Thoracic aorta (tissue), 2 donors: ENCODE results near the gene MYH6. TPM values are rescaled to one million over a fixed set of nuclear protein-coding genes. Genes with fewer than 3 reads are reported as not detected.

ENCODE experiments used
- ATAC-seq: fragments of 150-250 bp; one replicate; pipeline ENCODE4 v1.8.0; 2017; ENCODE audit warnings: low read depth; ENCODE audit not compliant: insufficient number of reproducible peaks, low FRiP score
- DNase-seq: peaks from one replicate; pipeline ENCODE4 v3.0.0-alpha.2; 2020; ENCODE audit warnings: low spot score
- H3K27ac ChIP-seq, 2 donors: fragments of 200-600 bp; sonication (generic); 1 replicate in 1 of 2; 2 replicates in 1 of 2; pipeline ENCODE4 v1.5.1; 2016; ENCODE audit warnings: mild to moderate bottlenecking in 2 of 2, moderate library complexity in 2 of 2
- H3K27me3 ChIP-seq: fragments of 200-600 bp; sonication (generic); replicated peaks from 2 replicates; pipeline ENCODE4 v1.6.0; 2016; ENCODE audit warnings: mild to moderate bottlenecking; ENCODE audit not compliant: insufficient read depth
- H3K36me3 ChIP-seq: fragments of 200-600 bp; sonication (generic); one replicate; pipeline ENCODE4 v1.5.1; 2016
- H3K4me1 ChIP-seq, 2 donors: fragments of 200-600 bp; sonication (generic); 1 replicate in 1 of 2; 2 replicates in 1 of 2; pipeline versions ENCODE4 v1.5.1 to v1.6.0; 2016; ENCODE audit warnings: low read depth in 2 of 2, mild to moderate bottlenecking in 1 of 2; ENCODE audit not compliant: control insufficient read depth in 1 of 2
- H3K4me3 ChIP-seq: fragments of 200-600 bp; sonication (generic); 2 replicates; pipeline ENCODE4 v1.5.1; 2016; ENCODE audit warnings: mild to moderate bottlenecking
- H3K9me3 ChIP-seq: fragments of 200-600 bp; sonication (generic); 2 replicates; pipeline ENCODE4 v1.5.1; 2016
- CTCF ChIP-seq: fragments of 200-600 bp; sonication (generic); IDR thresholded peaks from one replicate; pipeline ENCODE4 v1.5.1; 2019; ENCODE audit warnings: antibody characterized with exemption
- total RNA-seq, 2 donors: library from RNA; depleted of rRNA; stranded (reverse); fragments of >200 nt; gene quantifications; one replicate each; pipeline versions ENCODE4 v1.1.0 to v1.2.3, GENCODE V29; 2016

MYH6 gene
- total RNA-seq, 2 donors from 2014 or later, result not detected

- TF ChIP-seq CTCF, result no peak
- Histone ChIP-seq H3K36me3 (no peaks in the 10 kb centered on the region), H3K27me3 (no peaks in the 10 kb centered on the region), H3K4me1 (no peaks in the 10 kb centered on the region), H3K27ac (no peak overlapping the region), H3K9me3 (no peaks in the 10 kb centered on the region), H3K4me3 (no peak overlapping the region)
- DNase-seq, result no peak
- ATAC-seq, result no peak
Observed at GRCh38 chr14:23449314-23449713, 41.2 kb upstream of the MYH6 start.

GRCh38 chr14:23447361-23448350 lies 39.6 kb upstream of the MYH6 start:
- no peaks in the 10 kb centered on the region for H3K36me3 ChIP-seq
- no peaks in the 10 kb centered on the region for H3K9me3 ChIP-seq
- no peak for TF ChIP-seq CTCF
- no peaks in the 10 kb centered on the region for H3K4me1 ChIP-seq
- H3K27me3 ChIP-seq, result no peaks in the 10 kb centered on the region
- ATAC-seq, result no peak
- no peak overlapping the region for H3K27ac ChIP-seq
- no peak for DNase-seq
- H3K4me3 ChIP-seq, result no peak overlapping the region

- no peak for TF ChIP-seq CTCF
- Histone ChIP-seq H3K4me3 (no peak overlapping the region), H3K27me3 (no peaks in the 10 kb centered on the region), H3K27ac (no peak overlapping the region), H3K9me3 (no peaks in the 10 kb centered on the region), H3K36me3 (no peaks in the 10 kb centered on the region), H3K4me1 (no peaks in the 10 kb centered on the region)
- ATAC-seq, result no peak
- DNase-seq, result no peak
Observed at GRCh38 chr14:23446291-23446851, 38.3 kb upstream of the MYH6 start.

GRCh38 chr14:23445773-23446172 lies 37.7 kb upstream of the MYH6 start:
- ATAC-seq, result no peak
- H3K36me3 ChIP-seq, result no peaks in the 10 kb centered on the region
- TF ChIP-seq CTCF, result no peak
- no peaks in the 10 kb centered on the region for H3K4me1 ChIP-seq
- no peaks in the 10 kb centered on the region for H3K27me3 ChIP-seq
- DNase-seq, result no peak
- no peak overlapping the region for H3K4me3 ChIP-seq
- H3K27ac ChIP-seq, result no peak overlapping the region
- H3K9me3 ChIP-seq, result no peaks in the 10 kb centered on the region

- no peaks in the 10 kb centered on the region for H3K27me3 ChIP-seq
- TF ChIP-seq CTCF, result no peak
- DNase-seq (no peak), ATAC-seq (no peak)
- no peaks in the 10 kb centered on the region for H3K4me1 ChIP-seq
- H3K4me3 ChIP-seq, result no peak overlapping the region
- H3K27ac ChIP-seq, result no peak overlapping the region
- no peaks in the 10 kb centered on the region for H3K36me3 ChIP-seq
- H3K9me3 ChIP-seq, result no peaks in the 10 kb centered on the region
Observed at GRCh38 chr14:23444314-23444713, 36.2 kb upstream of the MYH6 start.
